OCI-LY7 (cell line): Measurements from ENCODE around the gene NDRG4.

Source experiments
- EZH2phosphoT487 ChIP-seq: fragments of 200-600 bp; sonication (generic); IDR thresholded peaks from 2 replicates; pipeline ENCODE4 v1.6.1; 2018; ENCODE audit warnings: low read depth, borderline replicate concordance, mild to moderate bottlenecking, mixed run types, antibody characterized with exemption, low read length, moderate library complexity, mixed read lengths
- TF ChIP-seq, protein P1 (sequence below): fragments of 200-600 bp; sonication (generic); conservative IDR thresholded peaks from 2 replicates; pipeline ENCODE4 v1.5.1; 2014; ENCODE audit warnings: mild to moderate bottlenecking, antibody characterized with exemption, low read length, moderate library complexity, mixed read lengths

DNA sequence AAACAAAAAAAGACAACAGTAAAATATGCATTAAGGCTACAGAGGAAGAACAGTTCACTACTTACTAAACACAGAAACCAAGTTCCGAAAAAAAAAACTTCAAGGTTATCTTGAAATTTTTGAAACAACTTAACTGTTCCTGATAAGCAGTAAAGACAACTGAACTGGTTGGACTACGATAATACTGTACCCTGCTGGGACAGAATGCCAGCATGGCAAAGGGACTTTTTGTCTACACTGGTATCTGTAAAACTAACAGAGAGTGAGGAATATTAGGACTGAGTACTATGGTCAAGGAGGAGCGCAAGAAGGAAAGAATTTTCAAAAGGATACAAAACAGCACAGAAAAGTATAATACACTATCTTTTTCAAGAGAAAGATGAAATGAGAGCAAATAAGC lies 35.2 kb downstream of the NDRG4 start:
- TF ChIP-seq, protein P1, sequence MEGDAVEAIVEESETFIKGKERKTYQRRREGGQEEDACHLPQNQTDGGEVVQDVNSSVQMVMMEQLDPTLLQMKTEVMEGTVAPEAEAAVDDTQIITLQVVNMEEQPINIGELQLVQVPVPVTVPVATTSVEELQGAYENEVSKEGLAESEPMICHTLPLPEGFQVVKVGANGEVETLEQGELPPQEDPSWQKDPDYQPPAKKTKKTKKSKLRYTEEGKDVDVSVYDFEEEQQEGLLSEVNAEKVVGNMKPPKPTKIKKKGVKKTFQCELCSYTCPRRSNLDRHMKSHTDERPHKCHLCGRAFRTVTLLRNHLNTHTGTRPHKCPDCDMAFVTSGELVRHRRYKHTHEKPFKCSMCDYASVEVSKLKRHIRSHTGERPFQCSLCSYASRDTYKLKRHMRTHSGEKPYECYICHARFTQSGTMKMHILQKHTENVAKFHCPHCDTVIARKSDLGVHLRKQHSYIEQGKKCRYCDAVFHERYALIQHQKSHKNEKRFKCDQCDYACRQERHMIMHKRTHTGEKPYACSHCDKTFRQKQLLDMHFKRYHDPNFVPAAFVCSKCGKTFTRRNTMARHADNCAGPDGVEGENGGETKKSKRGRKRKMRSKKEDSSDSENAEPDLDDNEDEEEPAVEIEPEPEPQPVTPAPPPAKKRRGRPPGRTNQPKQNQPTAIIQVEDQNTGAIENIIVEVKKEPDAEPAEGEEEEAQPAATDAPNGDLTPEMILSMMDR: no peak
- TF ChIP-seq EZH2phosphoT487: no peak
